Activated CD8-positive, alpha-beta T cell treated with anti-CD3 and anti-CD28 coated beads for 36 hours (primary cell): ENCODE measurements around the gene CDCA8. TPM values are rescaled to one million over a fixed set of nuclear protein-coding genes. Genes with fewer than 3 reads are reported as not detected.

ENCODE experiments used
- ATAC-seq: fragments of 200-7000 bp; cut with Tn5 transposase; one replicate; pipeline ENCODE4 v1.10.0; 2021; ENCODE audit warnings: mild to moderate bottlenecking, moderate library complexity
- CTCF ChIA-PET: fragments of 350-600 bp; sonication (Branson Sonifier 250); formaldehyde crosslinking; loops from one replicate; lab custom pipeline; 2021; ENCODE audit warnings: antibody characterized with exemption; lab: Charles Lee
- POLR2A ChIA-PET: fragments of 350-600 bp; sonication (Branson Sonifier 250); formaldehyde crosslinking; loops from one replicate; lab custom pipeline; 2021; ENCODE audit warnings: antibody characterized with exemption; lab: Charles Lee
- DNase-seq: peaks from one replicate; pipeline ENCODE4 v3.0.0-alpha.2; 2020
- H3K27ac Mint-ChIP-seq: one replicate; pipeline ENCODE4 v1.8.0; 2021; ENCODE audit warnings: mild to moderate bottlenecking, mixed read lengths
- H3K27me3 Mint-ChIP-seq: one replicate; pipeline ENCODE4 v1.8.0; 2021; ENCODE audit warnings: mixed read lengths
- H3K36me3 Mint-ChIP-seq: one replicate; pipeline ENCODE4 v1.8.0; 2021; ENCODE audit warnings: low read depth, mixed read lengths
- H3K4me1 Mint-ChIP-seq: one replicate; pipeline ENCODE4 v1.8.0; 2021; ENCODE audit warnings: low read depth, mixed read lengths
- H3K4me3 Mint-ChIP-seq: one replicate; pipeline ENCODE4 v1.8.0; 2021; ENCODE audit warnings: mild to moderate bottlenecking, moderate library complexity, mixed read lengths
- H3K9me3 Mint-ChIP-seq: one replicate; pipeline ENCODE4 v1.8.0; 2021; ENCODE audit warnings: mixed read lengths
- CTCF ChIP-seq: fragments of 200-600 bp; IDR thresholded peaks from one replicate; pipeline ENCODE4 v1.8.0; 2022; ENCODE audit warnings: antibody characterized with exemption, mild to moderate bottlenecking
- intact Hi-C: fragments of 100-400 bp; cut with micrococcal nuclease; formaldehyde crosslinking; loops from one replicate; pipeline ENCODE4 v1.10.0; 2022
- total RNA-seq, 2 experiments: library from RNA; stranded (reverse); gene quantifications; one replicate each; pipeline ENCODE4 v1.2.3, GENCODE V29; 2021

Gene CDCA8
- total RNA-seq, 2 experiments from 2014 or later = 53.7 to 56.0 TPM

- H3K9me3 Mint-ChIP-seq = no peaks in the 10 kb centered on the region
- peaks cover 19% of the 10 kb centered on the region for H3K4me1 Mint-ChIP-seq
- TF ChIP-seq CTCF = no peak
- peak overlapping the region; percentile 44 for H3K4me3 Mint-ChIP-seq
- H3K27ac Mint-ChIP-seq = no peak overlapping the region
- no peak for DNase-seq
- no peaks in the 10 kb centered on the region for H3K36me3 Mint-ChIP-seq
- ChIA-PET POLR2A (no interaction called here), CTCF (no interaction called here)
- ATAC-seq = no peak
- H3K27me3 Mint-ChIP-seq = peaks cover 35% of the 10 kb centered on the region
- intact Hi-C loops = no loop called here
Measured at GRCh38 chr1:37752213-37752582, 59.9 kb downstream of the CDCA8 start.

GRCh38 chr1:37752583-37753471 lies 60.5 kb downstream of the CDCA8 start:
- no peaks in the 10 kb centered on the region for H3K36me3 Mint-ChIP-seq
- CTCF ChIA-PET = no interaction called here
- H3K27ac Mint-ChIP-seq = no peak overlapping the region
- POLR2A ChIA-PET = no interaction called here
- intact Hi-C loops = no loop called here
- DNase-seq (peak; percentile 22), ATAC-seq (peak; percentile 24)
- H3K4me3 Mint-ChIP-seq = peak overlapping the region; percentile 54
- H3K4me1 Mint-ChIP-seq = peaks cover 19% of the 10 kb centered on the region
- TF ChIP-seq CTCF = no peak
- peaks cover 33% of the 10 kb centered on the region for H3K27me3 Mint-ChIP-seq
- no peaks in the 10 kb centered on the region for H3K9me3 Mint-ChIP-seq

GRCh38 chr1:37753473-37754321 lies 61.4 kb downstream of the CDCA8 start:
- ATAC-seq = no peak
- H3K36me3 Mint-ChIP-seq = no peaks in the 10 kb centered on the region
- DNase-seq = no peak
- no peak overlapping the region for H3K27ac Mint-ChIP-seq
- H3K27me3 Mint-ChIP-seq = peaks cover 31% of the 10 kb centered on the region
- POLR2A ChIA-PET = no interaction called here
- peak overlapping the region; percentile 54 for H3K4me3 Mint-ChIP-seq
- TF ChIP-seq CTCF = no peak
- intact Hi-C loops = no loop called here
- peaks cover 19% of the 10 kb centered on the region for H3K4me1 Mint-ChIP-seq
- CTCF ChIA-PET = no interaction called here
- no peaks in the 10 kb centered on the region for H3K9me3 Mint-ChIP-seq

GRCh38 chr1:37755290-37755689 lies 63.0 kb downstream of the CDCA8 start:
- intact Hi-C loops = loop anchor here (5.0 kb wide), 1 partner anchor 47 kb away; no protein-coding TSS in a partner anchor
- ATAC-seq (peak; percentile 90), DNase-seq (peak; percentile 54)
- Mint-ChIP-seq H3K36me3 (no peaks in the 10 kb centered on the region), H3K4me1 (peaks cover 19% of the 10 kb centered on the region), H3K27me3 (peaks cover 23% of the 10 kb centered on the region), H3K4me3 (no peak overlapping the region), H3K27ac (no peak overlapping the region), H3K9me3 (no peaks in the 10 kb centered on the region)
- ChIA-PET CTCF (interaction anchor here (1.2 kb wide), 1 partner anchor 46 kb away, joined by 3 read pairs; no protein-coding TSS in a partner anchor), POLR2A (interaction anchor here (0.8 to 1.8 kb wide), 2 partner anchors 10 to 52 kb away, joined by 3 to 8 read pairs; partner anchors contain the start of genes C1orf122, EPHA10 and YRDC)
- no peak for TF ChIP-seq CTCF
